ENCODE measurements around the gene USP48. TPM values are rescaled to one million over a fixed set of nuclear protein-coding genes. Genes with fewer than 3 reads are reported as not detected.
A peak's percentile ranks its signal among the peaks of the same experiment; 100 is the strongest.
"Not testable (repeated sequence)": the region's sequence is repeated elsewhere in the genome, so short reads cannot be mapped to it uniquely, and the experiment has no call there.

USP48 gene
- total RNA-seq, 1 experiment from 2014 or later: 20.1 TPM

- DNase-seq (ENCODE audit: low read depth): peak; percentile 17
Observed at GRCh38 chr1:21703318-21703963, 79.5 kb downstream of the USP48 start.

- DNase-seq (ENCODE audit: low read depth): no peak
Observed at GRCh38 chr1:21702780-21703179, 80.2 kb downstream of the USP48 start.

GRCh38 chr1:21701401-21701800 lies 81.5 kb downstream of the USP48 start:
- DNase-seq (ENCODE audit: low read depth): no peak

DNA sequence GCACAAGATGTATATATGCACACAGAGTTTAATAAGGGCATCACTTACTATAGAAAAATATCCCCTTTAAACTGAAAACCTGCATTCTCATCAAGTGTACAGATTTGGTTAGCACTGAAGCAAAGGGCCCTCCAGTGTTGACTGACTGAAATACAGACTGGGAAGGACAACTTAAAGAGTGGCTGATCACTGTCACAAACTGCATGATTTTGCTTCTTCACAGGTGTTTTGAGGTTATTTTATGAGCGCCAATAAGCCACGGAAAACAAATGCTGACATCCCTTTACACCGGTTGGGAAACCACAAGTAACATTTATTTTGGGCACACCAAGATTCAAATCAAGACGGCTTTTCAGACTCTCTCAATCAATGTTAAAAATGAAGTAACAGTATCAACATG lies 82.9 kb downstream of the USP48 start:
- DNase-seq (ENCODE audit: low read depth): no peak

GRCh38 chr1:21696931-21697330 lies 86.0 kb downstream of the USP48 start:
- no peak for DNase-seq (ENCODE audit: low read depth)

GRCh38 chr1:21693732-21694131 lies 89.2 kb downstream of the USP48 start:
- DNase-seq (ENCODE audit: low read depth): no peak

- DNase-seq (ENCODE audit: low read depth): no peak
Observed at GRCh38 chr1:21691739-21692138, 91.2 kb downstream of the USP48 start.

- DNase-seq (ENCODE audit: low read depth): no peak
Observed at GRCh38 chr1:21689661-21690372, 93.1 kb downstream of the USP48 start.

GRCh38 chr1:21687081-21687529 lies 95.8 kb downstream of the USP48 start:
- no peak for DNase-seq (ENCODE audit: low read depth)

GRCh38 chr1:21685946-21686678 lies 96.8 kb downstream of the USP48 start:
- no peak for DNase-seq (ENCODE audit: low read depth)

DNA sequence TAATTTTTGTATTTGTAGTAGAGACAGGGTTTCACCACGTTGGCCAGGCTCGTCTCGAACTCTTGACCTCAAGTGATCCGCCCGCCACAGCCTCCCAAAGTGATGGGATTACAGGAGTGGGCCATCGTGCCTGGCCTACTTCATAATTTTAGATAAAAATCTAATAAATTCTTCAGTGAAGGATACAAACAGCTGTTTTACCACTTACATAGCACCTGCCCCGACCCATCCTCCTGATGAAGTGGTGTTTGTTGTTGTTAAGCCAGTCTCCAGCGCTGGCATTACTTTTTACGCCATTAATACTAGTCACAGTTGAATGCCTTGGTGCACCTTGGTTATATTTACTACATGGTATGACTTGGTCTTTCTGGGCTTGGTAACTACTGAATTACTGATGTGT lies 101.5 kb downstream of the USP48 start:
- DNase-seq (ENCODE audit: low read depth): no peak

GRCh38 chr1:21680918-21681317 lies 102.0 kb downstream of the USP48 start:
- no peak for DNase-seq (ENCODE audit: low read depth)

DNA sequence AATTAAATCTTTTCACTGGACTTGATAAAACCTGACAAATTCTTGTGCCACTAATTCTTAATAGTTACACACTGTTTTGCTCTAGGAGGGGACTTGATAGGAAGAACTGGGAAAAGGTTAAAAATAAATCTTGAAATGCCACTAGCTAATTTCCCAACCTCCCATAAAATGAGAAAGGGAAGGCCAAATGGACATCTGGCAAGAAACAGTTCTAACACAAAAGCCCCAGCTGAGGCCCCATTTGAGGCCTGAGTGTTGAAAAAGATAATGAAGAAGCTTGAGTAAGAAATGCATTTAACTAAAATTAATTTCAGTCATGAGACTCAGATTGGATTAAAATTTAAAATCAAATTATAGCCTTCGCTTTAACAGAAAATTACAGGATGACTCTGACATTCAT lies 102.6 kb downstream of the USP48 start:
- DNase-seq (ENCODE audit: low read depth): no peak

- DNase-seq (ENCODE audit: low read depth): no peak
Observed at GRCh38 chr1:21677168-21677567, 105.8 kb downstream of the USP48 start.

DNA sequence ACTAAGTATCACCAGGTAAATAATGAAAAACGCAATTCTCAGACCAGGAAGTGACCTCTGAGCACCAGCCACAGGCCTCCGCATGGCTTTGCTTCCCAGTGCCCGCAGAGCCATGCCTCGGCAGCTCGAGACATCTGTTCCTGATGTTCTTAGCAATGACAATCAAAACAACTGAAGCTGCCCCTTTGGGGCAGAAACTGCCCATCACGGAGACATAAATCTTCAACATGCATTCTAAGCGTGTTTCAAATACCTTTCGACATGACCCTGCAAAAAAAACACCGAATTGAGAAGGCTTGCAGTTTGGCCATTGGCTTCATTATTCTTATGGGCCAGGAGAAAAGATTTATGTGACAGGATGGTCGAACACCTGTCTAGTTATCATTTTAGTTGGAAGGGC lies 108.0 kb downstream of the USP48 start:
- DNase-seq (ENCODE audit: low read depth): no peak

- DNase-seq (ENCODE audit: low read depth): not testable (repeated sequence)
Observed at GRCh38 chr1:21673853-21674252, 109.1 kb downstream of the USP48 start.

DNA sequence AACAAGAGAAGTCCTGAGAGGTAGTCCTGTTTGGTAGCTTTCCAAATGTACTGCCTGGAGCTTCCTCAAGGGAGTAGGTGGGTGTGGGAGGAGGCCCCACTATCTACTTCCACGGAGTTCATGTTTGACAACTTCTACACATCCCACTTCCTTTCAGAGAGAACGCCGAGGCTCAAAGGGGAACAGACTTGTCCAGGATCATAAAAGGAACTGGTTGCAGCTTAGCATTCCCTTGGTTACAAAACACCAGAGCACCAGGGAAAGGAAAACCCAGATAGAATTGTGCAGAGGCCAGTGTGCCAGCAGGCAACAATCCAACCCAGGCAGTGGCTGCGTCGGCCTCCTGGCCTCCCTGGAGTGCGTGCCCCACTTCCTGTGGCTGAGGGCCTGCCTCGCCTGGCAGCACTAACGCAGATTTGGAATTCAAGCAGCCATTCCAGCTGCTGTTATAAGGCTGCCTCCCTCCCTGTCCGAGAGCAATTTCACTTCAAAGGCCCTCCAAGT lies 109.6 kb downstream of the USP48 start:
- DNase-seq (ENCODE audit: low read depth): no peak

- DNase-seq (ENCODE audit: low read depth): no peak
Observed at GRCh38 chr1:21672478-21673276, 110.3 kb downstream of the USP48 start.

DNA sequence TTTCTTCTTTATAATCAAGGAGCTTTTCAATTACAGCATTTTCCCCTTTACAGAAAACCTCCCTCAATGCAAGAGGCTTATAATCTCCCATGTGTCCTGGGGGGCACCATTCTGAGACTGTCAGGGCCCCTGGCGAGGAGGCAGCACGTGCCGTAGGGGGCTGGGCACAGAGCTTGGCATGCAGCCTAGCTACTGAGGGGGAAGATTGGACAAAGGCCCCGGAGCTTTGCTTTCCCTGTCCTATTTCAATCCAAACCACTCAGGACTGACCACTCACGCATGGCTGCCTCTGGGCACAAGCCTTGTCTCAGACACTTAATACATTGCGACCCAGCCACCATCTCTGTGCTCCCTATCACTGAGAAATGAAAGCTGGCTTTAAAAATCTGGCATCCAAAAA lies 111.0 kb downstream of the USP48 start:
- DNase-seq (ENCODE audit: low read depth): no peak

- DNase-seq (ENCODE audit: low read depth): no peak
Observed at GRCh38 chr1:21670956-21671902, 111.7 kb downstream of the USP48 start.
